GM10266 (cell line): ENCODE results near the gene ENPP4.

Experiments used
- DNase-seq: peaks from one replicate; pipeline ENCODE4 v3.0.0; 2012; ENCODE audit errors: extremely low spot score
- CTCF ChIP-seq: IDR thresholded peaks from 2 replicates; pipeline ENCODE4 v1.5.1; 2012; ENCODE audit warnings: mild to moderate bottlenecking, low read depth; ENCODE audit not compliant: control insufficient read depth, insufficient read depth; ENCODE audit errors: missing control alignments

The ENPP4 gene

GRCh38 chr6:46098678-46099077, 31.1 kb upstream of the ENPP4 start:
- DNase-seq, result no peak
- TF ChIP-seq CTCF, result no peak

- no peak for DNase-seq
- no peak for TF ChIP-seq CTCF
Measured at GRCh38 chr6:46099952-46100351, 29.8 kb upstream of the ENPP4 start.

GRCh38 chr6:46102123-46102522, 27.7 kb upstream of the ENPP4 start:
- no peak for TF ChIP-seq CTCF
- DNase-seq, result no peak

GRCh38 chr6:46103441-46104115, 26.2 kb upstream of the ENPP4 start:
- DNase-seq, result no peak
- no peak for TF ChIP-seq CTCF

GRCh38 chr6:46104209-46104608, 25.6 kb upstream of the ENPP4 start:
- DNase-seq, result peak; percentile 29
- TF ChIP-seq CTCF, result no peak

- DNase-seq, result no peak
- TF ChIP-seq CTCF, result no peak
Measured at GRCh38 chr6:46105568-46105967, 24.2 kb upstream of the ENPP4 start.

- DNase-seq, result no peak
- TF ChIP-seq CTCF, result no peak
Measured at GRCh38 chr6:46113370-46113769, 16.4 kb upstream of the ENPP4 start.
